Erythroblast (primary cell): ENCODE results near the gene AGAP1.

ENCODE experiments used
- GATA1 ChIP-seq: IDR thresholded peaks from 2 replicates; pipeline ENCODE4 v1.6.1; 2011; ENCODE audit warnings: low read depth, mild to moderate bottlenecking, control low read depth, low read length, moderate library complexity
- POLR2A ChIP-seq: IDR thresholded peaks from 2 replicates; pipeline ENCODE4 v1.6.1; 2011; ENCODE audit warnings: mild to moderate bottlenecking, low read length

DNA sequence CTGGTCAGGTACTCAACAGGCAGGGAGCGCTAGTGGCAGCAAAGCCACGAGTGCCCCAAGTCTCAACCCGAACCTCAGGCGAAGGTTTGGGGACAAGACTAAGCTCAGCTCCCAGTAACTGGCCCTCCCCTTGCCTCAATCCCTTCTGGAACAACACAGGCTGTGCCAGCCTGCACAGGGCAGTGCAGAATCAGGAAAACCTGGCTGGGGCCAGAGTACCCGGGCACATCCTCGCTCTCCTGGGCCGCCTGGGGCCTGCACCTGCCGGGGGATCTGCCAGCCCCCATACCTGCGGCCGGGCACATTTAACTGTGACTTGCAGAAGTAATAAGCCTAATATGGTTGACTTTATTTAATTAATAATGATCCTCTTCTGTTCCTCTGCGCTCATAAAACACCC, 613.7 kb downstream of the AGAP1 start:
- TF ChIP-seq POLR2A (no peak), GATA1 (no peak)
